Skeletal muscle satellite cell (primary cell): ENCODE measurements around the gene HCRTR2.
"Not testable (repeated sequence)": the region's sequence is repeated elsewhere in the genome, so short reads cannot be mapped to it uniquely, and the experiment has no call there.

Source experiments
- H3K27me3 ChIP-seq: 2 replicates; pipeline ENCODE4 v1.7.0; 2013; ENCODE audit warnings: low read length; ENCODE audit not compliant: control insufficient read depth, insufficient read depth
- H3K36me3 ChIP-seq: 2 replicates; pipeline ENCODE4 v1.7.0; 2013; ENCODE audit warnings: mild to moderate bottlenecking, control low read depth, low read length; ENCODE audit not compliant: insufficient read depth
- H3K4me1 ChIP-seq: 2 replicates; pipeline ENCODE4 v1.7.0; 2013; ENCODE audit warnings: low read length; ENCODE audit not compliant: control insufficient read depth, insufficient read depth
- H3K4me2 ChIP-seq: 2 replicates; pipeline ENCODE4 v1.7.0; 2013; ENCODE audit warnings: mild to moderate bottlenecking, low read length
- H3K4me3 ChIP-seq: 2 replicates; pipeline ENCODE4 v1.7.0; 2013; ENCODE audit warnings: low read length
- H3K9ac ChIP-seq: 2 replicates; pipeline ENCODE4 v1.7.0; 2013; ENCODE audit warnings: mild to moderate bottlenecking, low read depth, low read length, moderate library complexity
- H3K9me3 ChIP-seq: replicated peaks from 2 replicates; pipeline ENCODE4 v1.7.0; 2013; ENCODE audit warnings: mild to moderate bottlenecking, control low read depth, low read length

The HCRTR2 gene

GRCh38 chr6:55286824-55287223 is 112.5 kb downstream of the HCRTR2 start:
- Histone ChIP-seq H3K27me3 (peaks cover 19% of the 10 kb centered on the region), H3K4me3 (no peak overlapping the region), H3K9ac (no peak overlapping the region)

GRCh38 chr6:55290736-55291135 is 116.4 kb downstream of the HCRTR2 start:
- H3K9ac ChIP-seq, result no peak overlapping the region
- H3K36me3 ChIP-seq, result no peaks in the 10 kb centered on the region
- no peak overlapping the region for H3K4me2 ChIP-seq
- no peak overlapping the region for H3K4me3 ChIP-seq
- H3K27me3 ChIP-seq, result peaks cover 12% of the 10 kb centered on the region
- H3K4me1 ChIP-seq, result no peaks in the 10 kb centered on the region
- H3K9me3 ChIP-seq, result no peaks in the 10 kb centered on the region

More at GRCh38 chr6:55286824-55287223, 112.5 kb downstream of the HCRTR2 start:
- no peak overlapping the region for H3K4me2 ChIP-seq
- no peaks in the 10 kb centered on the region for H3K36me3 ChIP-seq
- no peaks in the 10 kb centered on the region for H3K9me3 ChIP-seq
- H3K4me1 ChIP-seq, result no peaks in the 10 kb centered on the region

DNA sequence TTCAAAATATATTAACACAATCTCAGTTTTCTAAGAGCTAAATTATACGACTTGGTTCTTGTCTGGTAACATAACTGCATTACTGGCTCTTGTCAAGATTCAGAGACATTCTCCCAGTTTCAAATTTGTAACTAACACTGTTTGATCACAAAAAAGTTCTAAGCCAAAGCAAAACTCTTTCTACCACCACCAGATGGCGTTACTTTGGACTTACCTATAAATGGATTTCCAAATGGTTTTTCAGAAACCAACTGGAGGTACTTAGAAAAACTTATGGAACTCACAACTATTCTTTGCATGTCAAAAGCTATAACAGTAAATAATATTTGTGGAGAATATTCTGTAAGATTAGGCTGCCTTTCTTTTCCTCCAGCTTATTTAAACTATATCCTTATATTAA is 118.8 kb downstream of the HCRTR2 start:
- H3K9ac ChIP-seq, result no peak overlapping the region
- H3K36me3 ChIP-seq, result no peaks in the 10 kb centered on the region
- peaks cover 5% of the 10 kb centered on the region for H3K27me3 ChIP-seq
- no peak overlapping the region for H3K4me3 ChIP-seq
- no peaks in the 10 kb centered on the region for H3K9me3 ChIP-seq
- no peak overlapping the region for H3K4me2 ChIP-seq
- no peaks in the 10 kb centered on the region for H3K4me1 ChIP-seq

DNA sequence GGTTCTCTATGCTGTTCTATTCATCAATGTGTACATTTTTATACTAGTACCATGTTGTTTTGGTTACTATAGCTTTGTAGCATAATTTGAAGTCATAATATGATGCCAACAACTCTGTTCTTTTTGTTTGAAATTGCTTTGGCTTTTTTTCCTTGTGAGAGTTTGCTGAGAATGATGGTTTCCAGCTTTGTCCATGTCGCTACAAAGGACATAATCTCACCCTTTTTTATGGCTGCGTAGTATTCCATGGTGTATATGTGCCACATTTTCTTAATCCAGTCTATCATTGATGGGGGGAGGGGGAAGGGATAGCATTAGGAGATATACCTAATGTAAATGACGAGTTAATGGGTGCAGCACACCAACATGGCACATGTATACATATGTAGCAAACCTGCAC is 122.9 kb downstream of the HCRTR2 start:
- H3K9me3 ChIP-seq, H3K4me2 ChIP-seq, H3K4me3 ChIP-seq, H3K36me3 ChIP-seq, H3K9ac ChIP-seq, H3K4me1 ChIP-seq, H3K27me3 ChIP-seq: not testable (repeated sequence)

DNA sequence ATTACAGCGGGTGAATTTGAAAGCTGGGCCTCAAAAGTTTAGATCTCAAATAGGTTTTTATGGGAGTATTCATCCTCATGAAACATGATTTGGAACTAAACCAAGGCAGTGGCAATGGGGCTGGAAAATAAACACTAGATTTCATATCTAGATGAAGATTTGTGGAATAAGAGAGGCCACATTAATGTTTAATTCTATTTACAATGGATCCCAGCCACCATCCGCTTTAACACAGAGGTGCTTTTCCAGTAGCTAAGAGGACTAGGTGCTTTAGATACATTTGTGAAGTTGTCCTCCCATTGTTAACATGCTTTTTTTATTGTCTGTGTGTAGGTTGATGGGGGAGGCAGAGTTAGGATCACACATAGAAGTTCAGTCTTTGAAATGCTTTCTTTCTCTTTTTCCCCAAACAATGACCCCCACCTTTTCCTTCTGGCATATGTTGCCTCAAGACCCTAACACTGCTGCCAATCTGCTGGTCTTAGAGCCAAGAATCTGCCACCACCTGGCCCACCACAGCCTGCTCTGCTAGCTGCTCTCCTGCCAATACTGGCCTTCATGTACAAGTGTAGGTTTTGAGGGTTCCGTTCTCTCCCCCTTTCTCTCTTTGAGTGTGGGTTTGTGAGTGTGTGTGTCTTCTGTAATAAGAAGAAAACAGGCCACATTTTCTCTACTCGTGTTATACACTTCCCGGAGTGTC is 125.1 kb downstream of the HCRTR2 start:
- H3K36me3 ChIP-seq, result no peaks in the 10 kb centered on the region
- no peaks in the 10 kb centered on the region for H3K9me3 ChIP-seq
- H3K4me1 ChIP-seq, result no peaks in the 10 kb centered on the region
- H3K9ac ChIP-seq, result no peak overlapping the region
- H3K27me3 ChIP-seq, result peaks cover 3% of the 10 kb centered on the region
- H3K4me3 ChIP-seq, result no peak overlapping the region
- no peak overlapping the region for H3K4me2 ChIP-seq

DNA sequence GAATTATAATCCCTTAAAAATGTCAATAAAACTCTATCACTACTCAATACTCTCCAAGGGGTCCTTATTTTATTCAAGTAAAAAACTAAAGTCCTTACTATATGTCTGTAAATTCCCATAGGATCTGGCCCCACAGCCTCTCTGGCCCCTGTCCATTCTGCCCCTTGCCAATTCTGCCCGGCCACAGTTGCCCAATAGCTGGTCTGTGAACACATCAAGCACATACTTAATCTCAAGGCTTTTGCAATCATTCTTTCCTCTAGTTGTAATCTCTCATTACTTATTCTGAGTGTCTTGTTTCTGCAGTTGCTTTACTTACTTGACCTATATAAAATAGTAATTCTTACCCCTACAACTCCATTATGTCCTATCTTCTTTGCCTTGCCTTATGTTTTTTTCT is 130.4 kb downstream of the HCRTR2 start:
- Histone ChIP-seq H3K4me3 (no peak overlapping the region), H3K36me3 (no peaks in the 10 kb centered on the region), H3K9me3 (no peaks in the 10 kb centered on the region)

DNA sequence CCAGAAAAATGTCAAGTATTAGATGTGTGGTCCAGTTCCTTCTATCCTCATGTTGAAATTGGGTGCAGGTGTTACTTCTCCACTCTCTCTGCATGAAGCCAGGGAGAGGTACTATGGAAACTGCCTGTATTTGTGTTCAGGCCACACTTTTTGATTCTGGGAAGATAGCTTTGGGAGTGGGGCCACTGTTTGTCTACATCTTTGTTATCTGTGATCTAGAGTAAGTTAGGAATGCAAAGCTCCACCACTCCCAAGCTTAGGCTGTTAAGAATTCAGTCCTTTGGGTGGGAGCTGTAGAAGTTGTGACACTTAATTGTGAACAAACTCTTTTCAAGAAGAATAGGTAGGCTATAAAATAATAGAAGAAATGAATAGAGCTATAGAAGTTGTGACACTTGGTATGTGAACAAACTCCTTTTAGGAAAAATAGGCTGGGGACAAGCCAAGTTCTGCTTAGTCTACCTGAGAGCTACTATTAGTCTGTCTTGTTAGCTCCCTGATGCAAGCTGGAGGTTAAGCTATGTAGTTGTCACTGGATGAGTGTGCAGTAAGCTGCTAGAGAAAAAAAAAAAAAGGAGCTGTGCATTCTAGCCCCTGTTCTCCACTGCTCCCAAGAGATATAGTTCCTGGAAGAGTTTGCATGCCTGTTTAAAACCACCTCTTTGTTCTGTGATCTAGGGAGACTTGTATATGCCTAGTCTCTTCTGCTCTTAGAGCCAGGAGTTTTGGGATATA is 145.8 kb downstream of the HCRTR2 start:
- Histone ChIP-seq H3K9ac (no peak overlapping the region), H3K4me3 (no peak overlapping the region), H3K36me3 (no peaks in the 10 kb centered on the region), H3K9me3 (no peaks in the 10 kb centered on the region), H3K4me1 (no peaks in the 10 kb centered on the region), H3K4me2 (no peak overlapping the region), H3K27me3 (peaks cover 9% of the 10 kb centered on the region)

More for the DNA sequence above, 130.4 kb downstream of the HCRTR2 start:
- Histone ChIP-seq H3K27me3 (peaks cover 3% of the 10 kb centered on the region), H3K4me1 (no peaks in the 10 kb centered on the region), H3K4me2 (no peak overlapping the region), H3K9ac (no peak overlapping the region)

- peaks cover 9% of the 10 kb centered on the region for H3K27me3 ChIP-seq
- H3K9ac ChIP-seq, result no peak overlapping the region
- H3K4me2 ChIP-seq, result no peak overlapping the region
- no peak overlapping the region for H3K4me3 ChIP-seq
- no peaks in the 10 kb centered on the region for H3K36me3 ChIP-seq
- no peaks in the 10 kb centered on the region for H3K9me3 ChIP-seq
- H3K4me1 ChIP-seq, result no peaks in the 10 kb centered on the region
These were observed 146.4 kb downstream of the HCRTR2 start for GRCh38 chr6:55320696-55321086.

DNA sequence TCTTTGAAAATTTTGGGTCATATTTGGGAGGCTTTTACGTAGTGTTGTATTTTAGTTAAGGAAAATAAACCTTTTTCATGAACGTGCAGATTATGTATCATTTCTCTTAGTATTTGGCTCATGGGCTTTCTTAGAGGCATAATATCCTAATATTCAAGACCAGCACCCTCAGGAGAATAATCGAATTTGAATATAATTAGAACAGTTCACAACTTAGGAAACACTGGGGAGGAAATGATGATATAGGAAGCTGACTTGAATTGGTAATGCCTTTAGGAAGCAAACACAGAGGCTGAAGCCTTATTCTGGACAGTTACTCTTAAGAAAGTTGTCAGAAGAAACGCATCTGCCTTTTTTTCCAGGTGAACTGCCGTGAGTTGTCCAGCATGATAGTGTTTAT is 152.9 kb downstream of the HCRTR2 start, which contains the start of gene GFRAL:
GFRAL (plus strand) TSS at position 301 of the 400 bp plus-strand sequence; CDS start at position 387, 86 bp downstream.
- Histone ChIP-seq H3K36me3 (no peaks in the 10 kb centered on the region), H3K4me1 (no peaks in the 10 kb centered on the region), H3K4me2 (no peak within 1 kb of the TSS), H3K9me3 (no peaks in the 10 kb centered on the region), H3K4me3 (no peak within 1 kb of the TSS), H3K27me3 (peaks cover 9% of the 10 kb centered on the region), H3K9ac (no peak within 1 kb of the TSS)
